PC-3 (cell line): ENCODE results near the gene CDH4. TPM values are rescaled to one million over a fixed set of nuclear protein-coding genes. Genes with fewer than 3 reads are reported as not detected.

Experiments
- ATAC-seq: fragments of 200-7000 bp; cut with Tn5 transposase; 2 replicates; pipeline ENCODE4 v1.9.1; 2020; ENCODE audit warnings: mild to moderate bottlenecking, moderate library complexity
- BruUV-seq: library from RNA; stranded (reverse); fragments of 400-500 nt; replicated peaks from 2 replicates; lab custom pipeline; 2021; lab: Mats Ljungman, UMichigan
- CTCF ChIA-PET: fragments of 300-600 bp; sonication (Branson Sonifier 250); formaldehyde crosslinking; loops from one replicate; lab custom pipeline; 2022; ENCODE audit warnings: antibody characterized with exemption; lab: Charles Lee
- POLR2A ChIA-PET: fragments of 300-600 bp; sonication (Branson Sonifier 250); formaldehyde crosslinking; loops from one replicate; lab custom pipeline; 2022; ENCODE audit warnings: antibody characterized with exemption; ENCODE audit not compliant: unreplicated experiment; lab: Charles Lee
- DNase-seq: peaks from one replicate; pipeline ENCODE4 v3.0.0-alpha.2; 2015
- H2AFZ ChIP-seq: fragments of 300-600 bp; sonication (generic); 2 replicates; pipeline ENCODE4 v1.6.0; 2016; ENCODE audit warnings: antibody characterized with exemption, low read length
- H3F3A ChIP-seq: fragments of 300-600 bp; sonication (generic); one replicate; pipeline ENCODE4 v1.6.0; 2017; ENCODE audit warnings: antibody characterized with exemption, low read length, control low read depth, mild to moderate bottlenecking; ENCODE audit not compliant: unreplicated experiment
- H3K27ac ChIP-seq: fragments of 300-600 bp; sonication (generic); 2 replicates; pipeline ENCODE4 v1.5.1; 2016; ENCODE audit warnings: mild to moderate bottlenecking, low read length
- H3K27me3 ChIP-seq: fragments of 300-600 bp; sonication (generic); 2 replicates; pipeline ENCODE4 v1.6.1; 2016; ENCODE audit warnings: low read length, mixed read lengths
- H3K36me3 ChIP-seq: fragments of 300-600 bp; sonication (generic); 2 replicates; pipeline ENCODE4 v1.6.1; 2016; ENCODE audit warnings: low read depth, mixed run types, low read length, mixed read lengths
- H3K4me1 ChIP-seq: fragments of 300-600 bp; sonication (generic); 2 replicates; pipeline ENCODE4 v1.5.1; 2016; ENCODE audit warnings: low read length; ENCODE audit not compliant: insufficient read depth
- H3K4me2 ChIP-seq: fragments of 300-600 bp; sonication (generic); 2 replicates; pipeline ENCODE4 v1.6.0; 2016; ENCODE audit warnings: low read length
- H3K4me3 ChIP-seq: fragments of 300-600 bp; sonication (generic); 2 replicates; pipeline ENCODE4 v1.5.1; 2016; ENCODE audit warnings: mild to moderate bottlenecking, low read length, mixed read lengths
- H3K79me2 ChIP-seq: fragments of 300-600 bp; sonication (generic); 2 replicates; pipeline ENCODE4 v1.6.1; 2017; ENCODE audit warnings: low read length, mixed read lengths
- H3K9ac ChIP-seq: fragments of 300-600 bp; sonication (generic); 2 replicates; pipeline ENCODE4 v1.6.0; 2016; ENCODE audit warnings: mild to moderate bottlenecking, low read length
- H3K9me2 ChIP-seq: fragments of 300-600 bp; sonication (generic); replicated peaks from 2 replicates; pipeline ENCODE4 v1.6.1; 2016; ENCODE audit warnings: mixed run types, low read length, mixed read lengths
- H3K9me3 ChIP-seq: fragments of 300-600 bp; sonication (generic); 2 replicates; pipeline ENCODE4 v1.6.1; 2016; ENCODE audit warnings: low read length, mixed read lengths
- H4K20me1 ChIP-seq: fragments of 300-600 bp; sonication (generic); 2 replicates; pipeline ENCODE4 v1.6.1; 2016; ENCODE audit warnings: low read length, mixed read lengths
- CTCF ChIP-seq: fragments of 300-600 bp; sonication (generic); conservative IDR thresholded peaks from 2 replicates; pipeline ENCODE4 v1.5.1; 2017; ENCODE audit warnings: antibody characterized with exemption, low read depth, mild to moderate bottlenecking, low read length
- EZH2 ChIP-seq: fragments of 300-600 bp; sonication (generic); IDR thresholded peaks from one replicate; pipeline ENCODE4 v1.6.1; 2017; ENCODE audit warnings: antibody characterized with exemption, mild to moderate bottlenecking, low read length; ENCODE audit not compliant: unreplicated experiment
- EZH2phosphoT487 ChIP-seq: fragments of 300-600 bp; sonication (generic); IDR thresholded peaks from 2 replicates; pipeline ENCODE4 v1.6.1; 2018; ENCODE audit warnings: mild to moderate bottlenecking, antibody characterized with exemption, low read length, borderline replicate concordance
- intact Hi-C: fragments of 100-400 bp; cut with micrococcal nuclease; formaldehyde crosslinking; loops from 2 replicates; pipeline ENCODE4 v1.9.0; 2023
- total RNA-seq: library from RNA; depleted of rRNA; stranded (reverse); fragments of >200 nt; gene quantifications from 2 replicates; pipeline ENCODE4 v1.2.3, GENCODE V29; 2014

Gene CDH4
- total RNA-seq, 1 experiment from 2014 or later, result not detected

- Histone ChIP-seq H3F3A (no peaks in the 10 kb centered on the region), H3K36me3 (no peaks in the 10 kb centered on the region), H3K79me2 (no peaks in the 10 kb centered on the region), H3K9ac (no peak overlapping the region), H3K4me3 (no peak overlapping the region), H3K4me1 (no peaks in the 10 kb centered on the region), H3K9me3 (no peaks in the 10 kb centered on the region), H3K27ac (no peak overlapping the region), H3K4me2 (no peak overlapping the region), H3K27me3 (peaks cover 62% of the 10 kb centered on the region), H3K9me2 (no peaks in the 10 kb centered on the region), H2AFZ (no peak overlapping the region), H4K20me1 (no peaks in the 10 kb centered on the region)
- intact Hi-C loops, result no loop called here
- POLR2A ChIA-PET, result no interaction called here
- ATAC-seq (no peak), DNase-seq (no peak)
- CTCF ChIA-PET, result no interaction called here
- BruUV-seq, result no TSS peak
- TF ChIP-seq EZH2phosphoT487, result no peak
- TF ChIP-seq EZH2, result no peak
Observed at GRCh38 chr20:61857884-61858283, 605.8 kb downstream of the CDH4 start.

DNA sequence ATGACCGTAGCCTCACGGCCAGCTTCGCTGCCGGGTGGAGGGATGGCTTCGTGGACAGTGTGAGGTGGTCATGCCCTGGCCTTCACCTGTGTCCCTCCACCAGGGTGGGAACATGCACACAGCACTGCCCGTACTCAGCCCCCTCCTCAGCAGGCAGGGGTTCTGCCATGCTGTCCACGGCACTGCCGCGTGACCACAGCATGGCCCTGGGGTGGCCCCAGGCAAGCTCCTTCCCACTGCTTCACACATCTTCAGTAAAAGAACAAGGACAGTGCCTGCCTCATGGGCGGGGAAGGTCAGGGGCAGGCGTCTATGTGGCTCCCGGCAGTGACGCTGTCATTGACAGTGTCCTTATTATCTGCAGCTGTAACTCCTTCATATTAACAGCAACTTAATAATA is 607.7 kb downstream of the CDH4 start:
- Histone ChIP-seq H3K27me3 (peaks cover 66% of the 10 kb centered on the region), H3F3A (no peaks in the 10 kb centered on the region), H2AFZ (no peak overlapping the region), H3K9me2 (no peaks in the 10 kb centered on the region), H3K9me3 (no peaks in the 10 kb centered on the region), H3K4me3 (no peak overlapping the region), H3K4me2 (no peak overlapping the region), H3K27ac (no peak overlapping the region), H4K20me1 (no peaks in the 10 kb centered on the region), H3K4me1 (no peaks in the 10 kb centered on the region), H3K79me2 (no peaks in the 10 kb centered on the region), H3K9ac (no peak overlapping the region), H3K36me3 (no peaks in the 10 kb centered on the region)
- ChIA-PET POLR2A (no interaction called here), CTCF (no interaction called here)
- ATAC-seq (no peak), DNase-seq (no peak)
- TF ChIP-seq CTCF (no peak), EZH2phosphoT487 (no peak), EZH2 (no peak)
- no TSS peak for BruUV-seq
- intact Hi-C loops, result no loop called here

DNA sequence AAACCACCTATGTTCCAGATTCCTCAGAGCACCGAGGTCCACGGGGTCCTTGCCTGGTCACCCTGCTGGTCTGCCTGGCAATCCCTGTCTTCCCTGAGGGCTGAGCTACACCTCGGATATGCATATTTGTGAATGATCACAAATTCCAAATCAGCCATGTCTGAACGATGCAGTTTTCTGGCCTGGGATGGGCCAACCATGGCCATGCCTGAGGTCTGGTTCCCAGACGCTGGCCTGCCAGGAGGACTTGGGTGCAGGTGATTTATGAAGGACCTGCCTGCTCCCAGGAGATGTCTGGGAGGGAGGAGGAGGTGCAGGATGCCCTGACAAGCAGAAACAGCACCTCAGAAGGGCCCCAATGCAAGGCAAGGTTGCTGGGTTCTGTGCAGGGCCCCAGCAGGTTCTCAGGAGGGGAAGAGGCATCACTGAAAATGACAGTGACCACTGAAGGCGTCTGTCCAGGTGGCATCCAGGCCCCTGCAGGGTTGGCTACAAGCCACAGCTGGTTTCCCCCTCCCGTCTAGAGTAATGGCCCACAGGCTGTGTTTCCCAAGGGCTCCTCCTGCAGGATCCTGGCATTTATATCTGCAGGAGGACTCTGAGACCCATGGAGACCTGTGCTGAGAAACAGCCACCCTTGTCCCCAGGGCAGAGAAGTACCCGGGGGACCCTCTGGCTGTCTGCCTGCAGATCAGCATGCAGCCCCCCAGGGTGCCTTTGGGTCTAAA is 608.4 kb downstream of the CDH4 start:
- no peaks in the 10 kb centered on the region for H3K4me1 ChIP-seq
- no peaks in the 10 kb centered on the region for H3K79me2 ChIP-seq
- H3K36me3 ChIP-seq, result no peaks in the 10 kb centered on the region
- no peaks in the 10 kb centered on the region for H3F3A ChIP-seq
- DNase-seq, result no peak
- no peaks in the 10 kb centered on the region for H3K9me2 ChIP-seq
- no TSS peak for BruUV-seq
- POLR2A ChIA-PET, result no interaction called here
- no peaks in the 10 kb centered on the region for H4K20me1 ChIP-seq
- H3K9me3 ChIP-seq, result no peaks in the 10 kb centered on the region
- H3K4me3 ChIP-seq, result no peak overlapping the region
- CTCF ChIA-PET, result no interaction called here
- no peak overlapping the region for H3K4me2 ChIP-seq
- intact Hi-C loops, result no loop called here
- no peak for TF ChIP-seq CTCF
- TF ChIP-seq EZH2, result no peak
- no peak for TF ChIP-seq EZH2phosphoT487
- no peak overlapping the region for H3K27ac ChIP-seq
- H2AFZ ChIP-seq, result no peak overlapping the region
- H3K27me3 ChIP-seq, result peaks cover 70% of the 10 kb centered on the region
- ATAC-seq, result no peak
- H3K9ac ChIP-seq, result no peak overlapping the region
